Measurements from ENCODE around the gene KCNJ6. TPM values are rescaled to one million over a fixed set of nuclear protein-coding genes. Genes with fewer than 3 reads are reported as not detected.

KCNJ6 gene
- total RNA-seq, 1 donor from 2014 or later: 0.75 TPM

DNA sequence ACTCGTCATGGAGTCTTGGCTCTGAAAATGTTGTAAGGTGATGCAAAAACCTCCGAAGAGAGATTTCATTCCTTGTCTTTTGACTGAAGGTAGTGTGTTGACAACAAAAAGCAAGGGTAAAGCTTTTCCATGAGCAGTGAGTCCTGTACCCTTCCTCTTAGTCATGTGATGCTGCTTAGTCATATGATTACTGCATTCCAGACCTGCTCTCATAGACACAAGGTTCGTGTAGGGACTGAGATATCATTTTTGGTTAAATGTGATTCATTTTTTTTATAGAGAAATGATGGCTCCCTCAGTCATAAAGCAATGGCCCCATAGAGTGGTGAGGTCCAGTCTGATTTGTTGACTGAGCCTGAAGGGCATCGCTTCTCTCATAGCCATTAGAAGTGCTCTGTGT lies 9.2 kb downstream of the KCNJ6 start:
- Mint-ChIP-seq H3K9me3 (no peaks in the 10 kb centered on the region), H3K27me3 (ENCODE audit: low read depth) (peaks cover 29% of the 10 kb centered on the region), H3K4me3 (no peak overlapping the region), H3K36me3 (ENCODE audit: low read depth) (no peaks in the 10 kb centered on the region), H3K27ac (ENCODE audit: unreplicated experiment) (no peak overlapping the region), H3K4me1 (no peaks in the 10 kb centered on the region)
- TF ChIP-seq, protein P1, sequence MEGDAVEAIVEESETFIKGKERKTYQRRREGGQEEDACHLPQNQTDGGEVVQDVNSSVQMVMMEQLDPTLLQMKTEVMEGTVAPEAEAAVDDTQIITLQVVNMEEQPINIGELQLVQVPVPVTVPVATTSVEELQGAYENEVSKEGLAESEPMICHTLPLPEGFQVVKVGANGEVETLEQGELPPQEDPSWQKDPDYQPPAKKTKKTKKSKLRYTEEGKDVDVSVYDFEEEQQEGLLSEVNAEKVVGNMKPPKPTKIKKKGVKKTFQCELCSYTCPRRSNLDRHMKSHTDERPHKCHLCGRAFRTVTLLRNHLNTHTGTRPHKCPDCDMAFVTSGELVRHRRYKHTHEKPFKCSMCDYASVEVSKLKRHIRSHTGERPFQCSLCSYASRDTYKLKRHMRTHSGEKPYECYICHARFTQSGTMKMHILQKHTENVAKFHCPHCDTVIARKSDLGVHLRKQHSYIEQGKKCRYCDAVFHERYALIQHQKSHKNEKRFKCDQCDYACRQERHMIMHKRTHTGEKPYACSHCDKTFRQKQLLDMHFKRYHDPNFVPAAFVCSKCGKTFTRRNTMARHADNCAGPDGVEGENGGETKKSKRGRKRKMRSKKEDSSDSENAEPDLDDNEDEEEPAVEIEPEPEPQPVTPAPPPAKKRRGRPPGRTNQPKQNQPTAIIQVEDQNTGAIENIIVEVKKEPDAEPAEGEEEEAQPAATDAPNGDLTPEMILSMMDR (conservative IDR thresholded peaks at IDR 0.05): no peak
- DNase-seq (ENCODE audit: low read depth, low spot score): no peak

DNA sequence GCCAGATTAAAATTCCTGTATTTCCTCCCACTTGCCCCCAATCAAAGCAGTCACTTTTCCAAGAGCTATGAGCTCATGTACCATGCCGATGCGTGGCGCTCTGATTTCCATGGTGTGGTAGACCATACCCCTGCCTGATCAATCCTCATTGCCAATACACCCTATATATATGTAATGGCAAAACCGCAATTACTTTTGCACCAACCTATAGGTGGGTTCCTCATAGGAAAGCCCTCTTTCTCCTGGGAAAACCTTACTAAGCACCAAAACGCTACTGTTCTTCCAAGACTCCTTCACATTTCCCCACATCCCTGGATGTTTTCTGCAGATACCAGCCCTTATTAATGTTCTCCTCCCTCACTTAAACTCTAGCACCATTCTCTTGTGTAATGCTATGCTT lies 11.0 kb downstream of the KCNJ6 start:
- no peaks in the 10 kb centered on the region for H3K36me3 Mint-ChIP-seq (ENCODE audit: low read depth)
- TF ChIP-seq, protein P1 (conservative IDR thresholded peaks at IDR 0.05): no peak
- peaks cover 15% of the 10 kb centered on the region for H3K27me3 Mint-ChIP-seq (ENCODE audit: low read depth)
- no peaks in the 10 kb centered on the region for H3K4me1 Mint-ChIP-seq
- H3K27ac Mint-ChIP-seq (ENCODE audit: unreplicated experiment): no peak overlapping the region
- H3K4me3 Mint-ChIP-seq: no peak overlapping the region
- no peak for DNase-seq (ENCODE audit: low read depth, low spot score)
- no peaks in the 10 kb centered on the region for H3K9me3 Mint-ChIP-seq

DNA sequence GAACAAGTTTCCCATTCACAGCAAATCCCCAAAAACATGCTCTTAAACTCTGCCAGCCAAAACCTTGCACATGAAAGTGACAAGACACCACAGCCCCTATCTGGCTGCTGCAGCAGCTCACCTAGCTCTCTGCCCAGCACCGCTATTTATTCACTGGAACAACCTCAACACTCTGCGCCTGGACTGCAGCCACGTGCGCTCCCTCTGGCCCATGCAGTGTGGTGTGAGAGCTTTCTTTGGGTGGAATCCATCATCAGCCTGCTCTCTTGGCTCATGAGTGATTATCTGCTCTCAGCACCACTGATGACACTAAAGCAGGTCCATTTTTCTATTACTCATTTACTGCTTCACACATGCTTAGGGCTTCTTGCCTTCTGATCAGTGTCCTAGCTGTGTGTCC lies 11.4 kb downstream of the KCNJ6 start:
- Mint-ChIP-seq H3K4me3 (no peak overlapping the region), H3K9me3 (no peaks in the 10 kb centered on the region), H3K36me3 (ENCODE audit: low read depth) (no peaks in the 10 kb centered on the region), H3K27ac (ENCODE audit: unreplicated experiment) (no peak overlapping the region), H3K27me3 (ENCODE audit: low read depth) (peaks cover 11% of the 10 kb centered on the region), H3K4me1 (no peaks in the 10 kb centered on the region)
- TF ChIP-seq, protein P1 (conservative IDR thresholded peaks at IDR 0.05): no peak
- no peak for DNase-seq (ENCODE audit: low read depth, low spot score)

DNA sequence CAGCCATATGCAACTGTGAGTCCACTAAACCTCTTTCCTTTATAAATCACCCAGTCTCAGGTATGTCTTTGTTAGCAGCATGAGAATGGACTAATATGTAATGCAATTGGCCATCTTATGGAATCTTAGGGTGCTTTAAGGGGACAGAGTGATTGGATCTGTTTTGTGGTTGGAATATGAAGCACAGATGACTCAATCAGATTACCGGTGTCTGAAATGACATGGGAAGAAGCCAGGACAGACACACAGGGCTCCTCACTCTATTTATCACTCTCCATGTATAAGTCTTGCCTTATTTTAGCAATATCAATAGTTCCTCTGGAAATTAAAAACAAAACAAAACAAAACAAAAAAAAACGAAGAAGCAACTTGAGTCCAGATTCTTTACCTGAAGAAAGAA lies 12.9 kb downstream of the KCNJ6 start:
- no peak for DNase-seq (ENCODE audit: low read depth, low spot score)
- no peak overlapping the region for H3K4me3 Mint-ChIP-seq
- H3K9me3 Mint-ChIP-seq: no peaks in the 10 kb centered on the region
- H3K4me1 Mint-ChIP-seq: no peaks in the 10 kb centered on the region
- H3K27me3 Mint-ChIP-seq (ENCODE audit: low read depth): peaks cover 9% of the 10 kb centered on the region
- H3K27ac Mint-ChIP-seq (ENCODE audit: unreplicated experiment): peak overlapping the region; percentile 47
- TF ChIP-seq, protein P1 (conservative IDR thresholded peaks at IDR 0.05): no peak
- H3K36me3 Mint-ChIP-seq (ENCODE audit: low read depth): no peaks in the 10 kb centered on the region

DNA sequence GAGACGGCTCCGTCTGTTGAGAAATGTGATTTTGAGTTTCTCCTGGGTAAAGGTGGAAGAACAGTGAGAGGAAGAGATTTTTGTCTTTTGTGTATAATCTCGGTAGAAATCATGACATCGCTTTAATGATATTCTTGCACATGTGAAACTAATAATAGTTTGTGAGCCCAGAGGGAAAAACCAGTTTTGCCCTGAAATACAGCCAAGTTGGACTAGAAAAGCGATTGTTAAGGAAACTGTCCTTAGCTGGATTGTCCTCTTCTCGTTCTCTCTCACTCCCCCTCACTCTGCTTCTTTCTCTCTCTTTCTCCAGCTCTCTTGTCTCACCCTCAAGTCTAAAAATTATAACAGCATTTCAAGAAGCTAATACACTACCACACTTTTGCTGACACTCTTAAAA lies 17.1 kb downstream of the KCNJ6 start:
- no peaks in the 10 kb centered on the region for H3K4me1 Mint-ChIP-seq
- no peak overlapping the region for H3K4me3 Mint-ChIP-seq
- H3K9me3 Mint-ChIP-seq: no peaks in the 10 kb centered on the region
- H3K27me3 Mint-ChIP-seq (ENCODE audit: low read depth): peaks cover 3% of the 10 kb centered on the region
- DNase-seq (ENCODE audit: low read depth, low spot score): no peak
- H3K36me3 Mint-ChIP-seq (ENCODE audit: low read depth): no peaks in the 10 kb centered on the region
- H3K27ac Mint-ChIP-seq (ENCODE audit: unreplicated experiment): no peak overlapping the region
- TF ChIP-seq, protein P1 (conservative IDR thresholded peaks at IDR 0.05): no peak

DNA sequence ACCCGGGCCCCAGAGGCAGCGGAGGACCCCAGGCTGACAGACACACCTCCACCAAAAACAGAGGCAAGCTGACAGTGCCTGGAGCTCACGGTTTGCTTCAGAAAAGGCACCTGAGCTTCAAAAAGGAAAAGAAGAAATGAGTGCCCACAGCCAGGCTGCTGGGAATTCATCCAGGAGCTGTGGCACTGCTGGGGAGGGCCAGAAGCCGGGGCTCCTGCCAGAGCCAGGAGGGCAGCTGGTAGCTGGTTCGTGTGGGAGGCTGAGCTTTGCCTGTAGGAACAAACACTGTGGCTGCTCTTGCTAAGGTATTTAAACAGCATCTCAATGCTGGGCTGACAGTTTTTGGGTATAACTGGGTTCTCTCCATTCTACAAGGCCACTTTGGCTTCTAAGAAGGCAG lies 19.5 kb downstream of the KCNJ6 start:
- H3K36me3 Mint-ChIP-seq (ENCODE audit: low read depth): no peaks in the 10 kb centered on the region
- no peak overlapping the region for H3K27ac Mint-ChIP-seq (ENCODE audit: unreplicated experiment)
- no peaks in the 10 kb centered on the region for H3K4me1 Mint-ChIP-seq
- H3K27me3 Mint-ChIP-seq (ENCODE audit: low read depth): no peaks in the 10 kb centered on the region
- no peak for DNase-seq (ENCODE audit: low read depth, low spot score)
- no peak overlapping the region for H3K4me3 Mint-ChIP-seq
- TF ChIP-seq, protein P1 (conservative IDR thresholded peaks at IDR 0.05): no peak
- no peaks in the 10 kb centered on the region for H3K9me3 Mint-ChIP-seq

All from neural crest cell (in vitro differentiated cells).